DND-41 (cell line): ENCODE results near the gene SETD6.

ENCODE experiments used
- CTCF ChIP-seq: IDR thresholded peaks from 2 replicates; pipeline ENCODE4 v1.5.1; 2012; ENCODE audit warnings: borderline replicate concordance, low read length, moderate library complexity, mild to moderate bottlenecking; ENCODE audit not compliant: poor library complexity, severe bottlenecking; ENCODE audit errors: extremely low read depth
- EZH2 ChIP-seq: IDR thresholded peaks from 3 replicates; pipeline ENCODE4 v1.6.1; 2012; ENCODE audit warnings: borderline replicate concordance, low read depth, mild to moderate bottlenecking, moderate library complexity, low read length, inconsistent platforms; ENCODE audit not compliant: severe bottlenecking

DNA sequence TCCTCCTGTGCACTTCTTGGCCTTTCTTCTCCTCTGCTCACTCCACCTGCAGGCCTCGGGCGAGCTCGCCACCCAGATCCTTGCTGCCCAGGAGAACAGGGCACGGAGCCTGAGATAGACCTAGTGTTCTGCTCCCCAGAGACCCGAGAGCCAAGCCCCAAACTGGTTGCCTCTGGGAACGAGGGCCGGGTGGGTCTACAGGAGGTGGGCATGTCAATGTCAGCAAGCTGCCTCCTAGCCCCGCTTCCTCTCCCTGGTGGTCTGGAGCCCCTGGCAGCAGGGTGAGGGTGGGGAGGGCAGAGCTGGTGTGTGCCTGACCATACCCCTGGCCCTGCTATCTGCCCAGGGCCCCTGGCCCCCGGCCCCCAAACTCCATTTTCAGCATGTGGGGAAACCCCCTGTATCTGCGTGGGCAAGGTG lies 16.2 kb upstream of the SETD6 start:
- TF ChIP-seq CTCF (no peak), EZH2 (no peak)
